ENCODE results near the gene NDUFA11. TPM values are rescaled to one million over a fixed set of nuclear protein-coding genes. Genes with fewer than 3 reads are reported as not detected.

The NDUFA11 gene
- polyA plus RNA-seq, 3 donors, result 188 to 552 (median 396) TPM

DNA sequence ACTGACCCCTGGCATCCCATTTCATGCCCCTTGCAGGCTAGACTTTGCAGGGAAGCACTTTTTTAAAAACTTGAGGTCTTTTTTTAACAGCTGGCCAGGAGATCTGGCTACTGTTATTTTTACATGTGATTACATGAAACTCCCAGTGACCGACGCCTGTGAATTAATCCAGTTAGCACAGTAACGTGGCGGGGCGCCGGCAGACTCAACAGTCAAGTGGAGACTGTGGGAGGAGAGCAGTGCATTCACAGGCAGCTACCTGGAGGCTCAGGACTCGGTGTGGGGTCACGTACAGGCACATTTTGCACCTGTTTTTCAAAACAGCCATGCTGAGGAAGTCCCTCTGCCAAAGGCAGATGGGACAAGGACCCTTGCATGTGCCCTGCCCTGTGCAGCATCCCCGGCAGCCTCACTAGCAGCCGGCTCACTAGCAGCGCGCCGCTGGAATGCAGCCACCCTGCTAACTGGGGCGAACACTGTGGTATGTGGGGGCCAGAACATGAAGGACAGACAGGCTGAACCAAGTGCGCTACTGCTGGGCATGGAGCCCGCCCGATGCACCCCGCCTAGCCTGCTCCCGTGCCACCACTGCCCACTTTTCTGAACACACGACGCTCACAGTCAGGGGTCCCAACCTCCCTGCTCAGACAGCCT is 29.1 kb upstream of the NDUFA11 start:
- Mint-ChIP-seq H3K27ac (no peak overlapping the region), H3K4me3 (no peak overlapping the region), H3K36me3 (peaks cover 78 to 95% of the 10 kb centered on the region in 2 donors), H3K4me1 (no peaks in the 10 kb centered on the region), H3K9me3 (no peaks in the 10 kb centered on the region), H3K27me3 (ENCODE audit: low read depth in 3 of 3) (peaks cover 0 to 2% (median 0%) of the 10 kb centered on the region in 3 donors)
- 97% methylated on average over 21 of the region's 21 CpGs for WGBS (ENCODE audit: insufficient coverage)
- no peak for DNase-seq
- intact Hi-C loops (cut with micrococcal nuclease), result no loop called here
- no peak overlapping the region for H3K4me3 ChIP-seq (replicated peaks in 1 of 3; ENCODE audit: low read depth in 2 of 3, low read length in 3 of 3)
- no peak overlapping the region for H3K9ac ChIP-seq (ENCODE audit: insufficient read depth, low read length, poor library complexity, severe bottlenecking)
- no peak overlapping the region for H2AFZ ChIP-seq (ENCODE audit: insufficient read depth, low read depth, low read length, poor library complexity, severe bottlenecking)
- peaks cover 85 to 99% of the 10 kb centered on the region in 2 donors for H3K36me3 ChIP-seq (replicated peaks in 1 of 2; ENCODE audit: control insufficient read depth in 1 of 2, insufficient read depth in 2 of 2, low read length in 2 of 2)
- no peak overlapping the region for H3K4me2 ChIP-seq (replicated peaks; ENCODE audit: extremely low read depth, low read length, poor library complexity, severe bottlenecking)
- H3K4me1 ChIP-seq (ENCODE audit: control insufficient read depth in 1 of 2, insufficient read depth in 2 of 2, low read length in 2 of 2), result no peaks in the 10 kb centered on the region
- no peaks in the 10 kb centered on the region for H3K79me2 ChIP-seq (ENCODE audit: insufficient read depth, low read length)
- no peak for TF ChIP-seq CTCF (IDR thresholded peaks at IDR 0.05)
- H4K20me1 ChIP-seq (ENCODE audit: insufficient read depth, low read length), result peaks cover 30% of the 10 kb centered on the region
- no peak overlapping the region for H3K27ac ChIP-seq (ENCODE audit: low read depth in 1 of 2, low read length in 2 of 2)
- H3K9me3 ChIP-seq (replicated peaks in 1 of 2; ENCODE audit: control insufficient read depth in 1 of 2, insufficient read depth in 1 of 2, low read length in 2 of 2), result no peaks in the 10 kb centered on the region
- no peaks in the 10 kb centered on the region for H3K27me3 ChIP-seq (ENCODE audit: control insufficient read depth in 2 of 2, insufficient read depth in 2 of 2, low read length in 2 of 2)

DNA sequence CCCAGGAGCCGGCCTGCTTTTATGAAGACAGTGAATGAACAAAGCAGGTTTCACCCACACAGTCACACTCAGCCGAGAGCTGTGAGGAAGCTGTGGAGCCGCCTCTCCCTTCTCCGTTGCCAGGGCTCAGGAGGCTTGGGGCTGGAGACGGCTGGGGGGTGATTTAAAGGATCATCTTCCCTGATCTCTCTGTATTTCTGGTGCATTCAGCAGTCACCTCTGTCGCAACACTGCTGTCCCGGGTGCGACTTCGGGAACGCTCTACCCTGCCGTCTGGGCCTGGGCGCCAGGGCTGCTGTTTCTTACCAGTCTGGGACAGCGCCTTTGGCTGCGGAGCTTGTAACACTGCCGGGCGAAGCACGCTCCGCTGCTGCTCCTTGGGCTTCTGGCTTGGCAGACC is 28.6 kb upstream of the NDUFA11 start:
- no peaks in the 10 kb centered on the region for H3K4me1 ChIP-seq (ENCODE audit: control insufficient read depth in 1 of 2, insufficient read depth in 2 of 2, low read length in 2 of 2)
- H4K20me1 ChIP-seq (ENCODE audit: insufficient read depth, low read length), result peaks cover 24% of the 10 kb centered on the region
- H3K27ac ChIP-seq (ENCODE audit: low read depth in 1 of 2, low read length in 2 of 2), result no peak overlapping the region
- H3K9me3 Mint-ChIP-seq, result no peaks in the 10 kb centered on the region
- no peaks in the 10 kb centered on the region for H3K79me2 ChIP-seq (ENCODE audit: insufficient read depth, low read length)
- H3K27ac Mint-ChIP-seq, result no peak overlapping the region
- intact Hi-C loops (cut with micrococcal nuclease), result no loop called here
- no peaks in the 10 kb centered on the region for H3K4me1 Mint-ChIP-seq
- peaks cover 0 to 2% (median 0%) of the 10 kb centered on the region in 3 donors for H3K27me3 Mint-ChIP-seq (ENCODE audit: low read depth in 3 of 3)
- peaks cover 86 to 99% of the 10 kb centered on the region in 2 donors for H3K36me3 ChIP-seq (replicated peaks in 1 of 2; ENCODE audit: control insufficient read depth in 1 of 2, insufficient read depth in 2 of 2, low read length in 2 of 2)
- TF ChIP-seq CTCF (IDR thresholded peaks at IDR 0.05), result no peak
- no peak overlapping the region for H3K4me3 Mint-ChIP-seq
- no peaks in the 10 kb centered on the region for H3K9me3 ChIP-seq (replicated peaks in 1 of 2; ENCODE audit: control insufficient read depth in 1 of 2, insufficient read depth in 1 of 2, low read length in 2 of 2)
- H3K9ac ChIP-seq (ENCODE audit: insufficient read depth, low read length, poor library complexity, severe bottlenecking), result no peak overlapping the region
- no peak for DNase-seq
- no peak overlapping the region for H3K4me3 ChIP-seq (replicated peaks in 1 of 3; ENCODE audit: low read depth in 2 of 3, low read length in 3 of 3)
- WGBS (ENCODE audit: insufficient coverage), result 96% methylated on average over 16 of the region's 18 CpGs
- H3K4me2 ChIP-seq (replicated peaks; ENCODE audit: extremely low read depth, low read length, poor library complexity, severe bottlenecking), result no peak overlapping the region
- peaks cover 78 to 95% of the 10 kb centered on the region in 2 donors for H3K36me3 Mint-ChIP-seq
- no peak overlapping the region for H2AFZ ChIP-seq (ENCODE audit: insufficient read depth, low read depth, low read length, poor library complexity, severe bottlenecking)
- no peaks in the 10 kb centered on the region for H3K27me3 ChIP-seq (ENCODE audit: control insufficient read depth in 2 of 2, insufficient read depth in 2 of 2, low read length in 2 of 2)
